ENCODE measurements around the gene RSBN1L.

- TF ChIP-seq POLR2A (IDR thresholded peaks at IDR 0.05) (no peak), CTCF (IDR thresholded peaks at IDR 0.05) (no peak)
These were observed 89.8 kb downstream of the RSBN1L start for GRCh38 chr7:77786018-77786417.
